ENCODE results near the gene ZNF679. TPM values are rescaled to one million over a fixed set of nuclear protein-coding genes. Genes with fewer than 3 reads are reported as not detected.
"Not testable (repeated sequence)": the region's sequence is repeated elsewhere in the genome, so short reads cannot be mapped to it uniquely, and the experiment has no call there.

ZNF679 gene
- total RNA-seq (2014; rRNA removed; shearing (Covaris generic)): not detected in 2 replicates

GRCh38 chr7:64228174-64228573 lies at the start of gene ZNF679:
TSS of gene ZNF679 (plus strand) at chr7:64228474. CDS start at chr7:64249118, 20,644 bp downstream.
- DNase-seq (ENCODE audit: low spot score): not testable (repeated sequence)

DNA sequence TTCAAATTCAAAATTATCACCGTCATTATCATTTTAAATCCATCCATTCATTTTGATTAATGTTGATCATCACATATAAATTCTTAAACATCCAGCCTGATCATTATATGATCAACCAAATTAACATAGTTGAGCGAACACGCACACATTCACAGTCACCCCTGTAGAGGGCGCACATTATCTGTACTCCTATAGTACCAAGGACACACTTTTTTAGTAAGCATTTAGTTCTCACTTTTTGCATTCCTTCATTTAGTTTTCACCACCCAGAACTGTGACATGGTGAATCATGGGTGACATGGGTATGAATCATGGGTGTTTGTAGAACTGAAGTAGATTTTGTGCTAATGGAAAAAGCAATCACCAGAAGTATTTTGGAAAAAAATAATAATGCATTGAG lies 47.3 kb upstream of the ZNF679 start:
- no peak for DNase-seq (ENCODE audit: low spot score)

GRCh38 chr7:64181586-64181985 lies 46.7 kb upstream of the ZNF679 start:
- no peak for DNase-seq (ENCODE audit: low spot score)

DNA sequence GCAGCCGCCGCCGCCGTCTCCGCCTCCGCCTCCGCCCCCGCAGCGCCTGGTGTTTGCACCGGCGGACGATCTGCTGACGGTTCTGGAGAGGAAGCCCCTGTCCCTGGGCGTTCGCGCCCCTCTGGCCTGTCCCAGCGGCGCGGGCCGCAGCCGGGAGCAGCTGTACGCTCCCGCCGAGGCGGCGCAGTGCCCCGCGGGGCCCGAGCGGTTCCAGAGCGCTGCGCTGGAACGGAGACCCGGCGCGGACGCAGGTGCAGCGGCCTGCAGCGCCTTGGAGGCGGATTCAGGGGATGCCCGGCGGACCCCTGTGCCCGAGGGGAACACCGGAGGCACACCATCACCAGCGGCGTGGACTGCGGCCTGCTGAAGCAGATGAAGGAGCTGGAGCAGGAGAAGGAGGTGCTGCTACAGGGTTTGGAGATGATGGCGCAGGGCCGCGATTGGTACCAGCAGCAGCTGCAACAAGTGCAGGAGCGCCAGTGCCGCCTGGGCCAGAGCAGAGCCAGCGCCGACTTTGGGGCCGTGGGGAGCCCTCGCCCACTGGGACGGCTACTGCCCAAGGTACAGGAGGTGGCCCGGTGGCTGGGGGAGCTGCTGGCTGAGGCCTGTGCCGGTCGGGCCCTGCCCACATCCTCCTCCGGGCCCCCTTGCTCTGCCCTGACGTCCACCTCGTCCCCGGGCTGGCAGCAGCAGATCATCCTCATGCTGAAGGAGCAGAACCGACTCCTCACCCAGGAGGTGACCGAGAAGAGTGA lies 46.1 kb upstream of the ZNF679 start:
- DNase-seq (ENCODE audit: low spot score): no peak

DNA sequence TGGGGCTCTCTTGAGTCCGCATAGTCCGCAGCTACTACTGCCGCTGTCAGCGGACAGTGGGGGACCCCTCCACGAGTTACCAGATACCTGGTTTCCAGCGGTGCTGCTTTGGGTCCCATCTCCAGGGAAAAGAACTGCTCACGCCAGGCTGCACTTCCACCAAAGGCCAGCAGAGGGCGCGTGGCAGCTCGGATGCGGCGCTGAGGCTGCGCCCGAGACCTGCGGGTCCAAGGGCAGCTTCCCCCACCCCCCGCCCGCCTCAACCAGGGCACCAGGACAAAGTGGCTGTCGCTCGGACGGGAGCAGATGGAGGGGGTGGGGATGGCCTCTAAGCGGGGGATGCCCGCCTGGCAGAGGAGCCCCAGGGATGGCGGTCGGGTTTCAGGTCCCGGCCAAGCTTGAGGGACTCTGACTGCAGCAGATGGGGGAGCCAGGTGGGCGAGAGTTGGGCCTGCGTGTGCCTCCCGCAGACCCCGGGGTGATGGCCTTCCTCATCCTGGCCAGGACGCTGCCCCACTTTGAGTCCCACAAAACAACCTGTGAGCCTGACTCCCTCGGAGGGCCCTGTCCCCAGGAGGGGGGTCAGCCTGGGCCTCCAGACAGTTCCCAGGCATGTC lies 45.0 kb upstream of the ZNF679 start:
- no peak for DNase-seq (ENCODE audit: low spot score)

DNA sequence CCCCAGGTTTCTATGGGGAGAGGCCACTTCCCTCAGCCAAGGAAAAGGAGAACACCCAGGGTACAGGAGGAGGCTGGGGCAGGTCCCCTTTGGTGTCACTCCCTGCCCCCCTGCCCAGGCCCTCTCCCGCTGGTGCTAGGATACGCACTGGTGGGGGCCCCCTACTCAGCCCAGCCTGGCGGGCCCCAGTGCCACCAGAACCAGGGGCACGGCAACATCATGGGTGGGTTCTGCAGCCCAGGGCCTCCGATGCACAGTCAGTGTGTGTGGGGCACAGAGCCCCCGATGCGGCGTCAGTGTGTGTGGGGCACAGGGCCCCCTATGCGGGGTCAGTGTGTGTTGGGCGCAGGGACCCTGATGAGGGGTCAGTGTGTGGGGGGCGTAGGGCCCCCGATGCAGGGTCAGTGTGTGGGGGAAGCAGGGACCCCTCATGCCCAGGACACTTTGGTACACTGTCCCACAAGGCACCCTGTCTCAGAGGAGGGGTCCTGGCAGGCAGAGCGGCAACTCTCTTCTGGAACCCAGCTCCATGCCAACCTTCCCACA lies 44.4 kb upstream of the ZNF679 start:
- DNase-seq (ENCODE audit: low spot score): no peak

- no peak for DNase-seq (ENCODE audit: low spot score)
Measured at GRCh38 chr7:64184376-64184775, 43.9 kb upstream of the ZNF679 start.

- no peak for DNase-seq (ENCODE audit: low spot score)
Measured at GRCh38 chr7:64187408-64187807, 40.9 kb upstream of the ZNF679 start.

DNA sequence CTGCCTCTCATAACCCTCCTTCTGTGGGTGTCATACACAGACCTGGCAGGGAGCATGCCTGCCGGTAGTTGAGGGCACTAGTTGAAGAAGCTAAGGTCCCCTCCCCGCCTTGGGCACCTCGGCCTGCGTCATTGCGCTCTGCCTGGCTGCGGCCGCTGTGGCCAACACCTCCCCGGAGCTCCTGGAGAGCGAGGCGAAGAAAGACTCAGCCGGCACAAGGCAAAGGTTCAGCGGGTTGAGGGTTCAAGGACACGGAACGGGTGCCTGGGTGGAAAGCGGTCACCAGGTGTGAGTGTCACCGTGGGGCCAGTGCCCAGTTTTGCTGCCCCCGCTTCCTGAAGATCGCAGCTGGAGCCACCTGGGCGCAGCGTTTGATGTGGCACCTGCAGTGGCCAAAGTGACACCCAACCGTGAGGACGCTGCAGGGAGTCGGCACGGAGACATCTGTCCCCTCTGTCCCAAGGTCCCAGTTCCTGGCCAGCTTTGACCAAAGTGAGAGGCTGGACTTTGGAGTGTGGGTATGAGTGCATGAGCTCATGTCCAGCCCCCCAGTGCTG lies 36.0 kb upstream of the ZNF679 start:
- DNase-seq (ENCODE audit: low spot score): no peak

DNA sequence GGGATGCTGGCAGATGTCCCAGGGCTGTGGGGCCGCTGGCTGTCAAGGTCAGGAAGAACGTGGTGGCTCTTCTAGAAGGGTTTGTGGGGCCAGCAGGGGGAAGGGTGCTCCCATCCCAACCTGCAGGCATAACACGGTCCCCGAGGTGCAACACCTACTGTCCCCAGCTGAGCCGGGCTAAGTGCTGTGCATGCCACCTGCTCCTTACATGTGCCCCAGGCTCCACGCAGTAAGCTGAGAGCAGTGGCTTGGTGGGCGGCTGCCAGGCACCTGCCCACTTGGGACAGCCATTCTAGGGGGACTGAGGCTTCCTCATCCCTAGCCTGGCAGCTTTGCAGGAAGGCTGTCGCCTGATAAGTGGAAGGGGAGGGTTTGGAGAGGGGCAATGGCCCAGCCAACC lies 35.5 kb upstream of the ZNF679 start:
- no peak for DNase-seq (ENCODE audit: low spot score)

- DNase-seq (ENCODE audit: low spot score): no peak
Measured at GRCh38 chr7:64206903-64207302, 21.4 kb upstream of the ZNF679 start, which contains the start of gene ZNF735. TSS of gene ZNF735 (plus strand) at chr7:64207203. CDS start at chr7:64207203, 0 bp downstream.

GRCh38 chr7:64219710-64220298 lies 8.5 kb upstream of the ZNF679 start:
- DNase-seq (ENCODE audit: low spot score): not testable (repeated sequence)

DNA sequence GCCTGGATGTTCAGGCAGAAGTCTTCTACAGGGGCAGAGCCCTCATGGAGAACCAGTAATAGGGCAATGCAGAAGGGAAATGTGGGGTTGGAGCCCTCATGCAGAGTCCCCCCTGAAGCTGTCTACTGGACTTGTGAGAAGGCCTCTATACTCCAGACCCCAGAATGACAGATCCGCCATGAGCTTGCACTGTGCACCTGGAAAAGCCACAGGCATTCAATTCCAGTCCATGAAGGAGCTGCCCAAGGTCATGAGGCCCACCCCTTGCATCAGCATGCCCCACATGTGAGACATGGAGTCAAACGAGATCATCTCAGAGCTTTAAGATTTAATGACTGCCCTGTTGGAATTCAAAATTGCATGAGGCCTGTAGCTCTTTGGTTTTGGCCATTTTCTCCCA lies 4.9 kb upstream of the ZNF679 start:
- DNase-seq (ENCODE audit: low spot score): no peak

- no peak for DNase-seq (ENCODE audit: low spot score)
Measured at GRCh38 chr7:64266341-64266919, 38.2 kb downstream of the ZNF679 start.

DNA sequence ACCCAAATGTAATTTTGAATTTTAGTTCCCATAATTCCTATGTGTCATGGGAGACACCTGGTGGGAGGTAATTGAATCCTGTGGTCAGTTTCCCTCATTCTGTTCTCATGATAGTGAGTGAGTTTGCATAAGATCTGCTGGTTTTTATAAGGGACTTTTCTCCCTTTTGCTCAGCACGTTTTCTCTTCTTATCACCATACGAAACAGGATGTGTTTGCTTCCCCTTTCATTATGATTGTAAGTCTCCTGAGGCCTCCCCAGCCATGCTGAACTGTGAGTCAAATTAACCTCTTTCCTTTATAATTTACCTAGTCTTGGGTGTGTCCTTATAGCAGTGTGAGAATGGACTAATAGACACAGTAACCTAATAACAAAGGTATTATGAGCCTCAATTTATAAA lies 49.4 kb downstream of the ZNF679 start:
- no peak for DNase-seq (ENCODE audit: low spot score)

- DNase-seq (ENCODE audit: low spot score): no peak
Measured at GRCh38 chr7:64294701-64295420, 66.6 kb downstream of the ZNF679 start.

GRCh38 chr7:64297418-64297817 lies 69.1 kb downstream of the ZNF679 start:
- DNase-seq (ENCODE audit: low spot score): not testable (repeated sequence)

GRCh38 chr7:64300641-64301405 lies 72.5 kb downstream of the ZNF679 start:
- DNase-seq (ENCODE audit: low spot score): no peak

DNA sequence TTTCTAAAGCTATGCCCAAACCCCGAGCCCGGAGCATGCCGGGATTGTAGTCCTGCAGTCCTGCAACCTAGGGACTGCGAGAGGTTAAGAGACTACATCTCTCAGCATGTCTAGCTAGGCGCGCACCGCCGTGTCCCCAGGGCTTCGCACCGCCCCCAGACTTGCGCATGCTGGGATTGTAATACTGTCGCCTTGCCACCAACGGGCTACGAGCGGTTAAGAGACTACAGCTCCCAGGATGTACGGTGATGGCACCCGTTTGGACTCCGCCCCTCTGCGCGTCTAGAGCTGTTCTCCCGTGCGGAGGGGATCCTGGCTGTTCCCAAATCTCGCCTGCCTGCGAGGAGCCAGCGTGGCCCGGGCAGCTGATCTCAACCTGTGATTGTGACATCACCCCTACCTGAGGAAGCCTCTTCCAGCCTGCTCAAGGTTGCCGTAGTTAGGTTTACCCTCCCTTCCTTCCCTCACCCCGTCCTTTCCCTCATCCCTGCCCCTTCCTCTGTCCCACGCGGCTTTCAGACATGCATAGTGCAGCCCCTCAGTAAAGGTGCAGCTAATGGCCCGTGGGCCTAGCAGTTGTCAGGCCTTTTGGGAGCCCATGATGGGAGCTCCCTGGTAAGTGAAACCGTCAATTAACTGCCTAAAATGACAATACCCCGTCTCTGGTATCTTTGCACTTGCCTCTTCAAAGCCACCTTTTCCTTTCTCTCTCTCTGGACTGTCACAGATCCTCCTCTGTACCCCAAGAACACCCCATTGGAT lies 79.2 kb downstream of the ZNF679 start:
- DNase-seq (ENCODE audit: low spot score): peak; percentile 98

DNA sequence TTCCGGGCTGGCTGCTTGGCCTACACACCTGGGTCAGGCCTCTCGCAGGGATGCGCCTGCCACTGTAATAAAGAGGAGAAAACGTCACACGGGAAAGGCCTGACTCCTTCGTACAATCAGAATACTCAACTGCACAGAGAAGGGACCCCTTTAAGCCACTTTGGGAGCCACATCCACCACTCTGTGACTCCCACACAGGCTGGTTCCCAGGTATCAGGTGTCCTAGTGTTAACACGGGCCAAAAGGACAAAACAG lies 79.7 kb downstream of the ZNF679 start:
- no peak for DNase-seq (ENCODE audit: low spot score)

Measured in H4 (cell line).